Activated CD8-positive, alpha-beta T cell treated with anti-CD3 and anti-CD28 coated beads for 36 hours (primary cell): ENCODE results near the gene C1orf122. TPM values are rescaled to one million over a fixed set of nuclear protein-coding genes. Genes with fewer than 3 reads are reported as not detected.

Experiments used
- ATAC-seq: fragments of 200-7000 bp; cut with Tn5 transposase; one replicate; pipeline ENCODE4 v1.10.0; 2021; ENCODE audit warnings: mild to moderate bottlenecking, moderate library complexity
- CTCF ChIA-PET: fragments of 350-600 bp; sonication (Branson Sonifier 250); formaldehyde crosslinking; loops from one replicate; lab custom pipeline; 2021; ENCODE audit warnings: antibody characterized with exemption; lab: Charles Lee
- POLR2A ChIA-PET: fragments of 350-600 bp; sonication (Branson Sonifier 250); formaldehyde crosslinking; loops from one replicate; lab custom pipeline; 2021; ENCODE audit warnings: antibody characterized with exemption; lab: Charles Lee
- DNase-seq: peaks from one replicate; pipeline ENCODE4 v3.0.0-alpha.2; 2020
- H3K27ac Mint-ChIP-seq: one replicate; pipeline ENCODE4 v1.8.0; 2021; ENCODE audit warnings: mild to moderate bottlenecking, mixed read lengths
- H3K27me3 Mint-ChIP-seq: one replicate; pipeline ENCODE4 v1.8.0; 2021; ENCODE audit warnings: mixed read lengths
- H3K36me3 Mint-ChIP-seq: one replicate; pipeline ENCODE4 v1.8.0; 2021; ENCODE audit warnings: low read depth, mixed read lengths
- H3K4me1 Mint-ChIP-seq: one replicate; pipeline ENCODE4 v1.8.0; 2021; ENCODE audit warnings: low read depth, mixed read lengths
- H3K4me3 Mint-ChIP-seq: one replicate; pipeline ENCODE4 v1.8.0; 2021; ENCODE audit warnings: mild to moderate bottlenecking, moderate library complexity, mixed read lengths
- H3K9me3 Mint-ChIP-seq: one replicate; pipeline ENCODE4 v1.8.0; 2021; ENCODE audit warnings: mixed read lengths
- CTCF ChIP-seq: fragments of 200-600 bp; IDR thresholded peaks from one replicate; pipeline ENCODE4 v1.8.0; 2022; ENCODE audit warnings: antibody characterized with exemption, mild to moderate bottlenecking
- intact Hi-C: fragments of 100-400 bp; cut with micrococcal nuclease; formaldehyde crosslinking; loops from one replicate; pipeline ENCODE4 v1.10.0; 2022
- total RNA-seq, 2 experiments: library from RNA; stranded (reverse); gene quantifications; one replicate each; pipeline ENCODE4 v1.2.3, GENCODE V29; 2021

C1orf122 gene
- total RNA-seq, 2 experiments from 2014 or later = 17.4 to 17.9 TPM

GRCh38 chr1:37840711-37841110, 33.1 kb downstream of the C1orf122 start:
- Mint-ChIP-seq H3K36me3 (peaks cover 26% of the 10 kb centered on the region), H3K27ac (no peak overlapping the region), H3K9me3 (no peaks in the 10 kb centered on the region), H3K27me3 (no peaks in the 10 kb centered on the region), H3K4me1 (peaks cover 21% of the 10 kb centered on the region), H3K4me3 (no peak overlapping the region)
- POLR2A ChIA-PET = interaction anchor here (0.8 to 1.1 kb wide), 2 partner anchors 10 kb away, joined by 3 read pairs; no protein-coding TSS in a partner anchor
- no peak for TF ChIP-seq CTCF
- CTCF ChIA-PET = interaction anchor here (0.8 to 4.1 kb wide), 2 partner anchors 19 to 131 kb away, joined by 3 to 17 read pairs; partner anchors contain the start of gene MTF1
- ATAC-seq (no peak), DNase-seq (no peak)
- intact Hi-C loops = no loop called here

- ATAC-seq = no peak
- Mint-ChIP-seq H3K4me1 (peaks cover 30% of the 10 kb centered on the region), H3K9me3 (no peaks in the 10 kb centered on the region), H3K4me3 (no peak overlapping the region), H3K27me3 (no peaks in the 10 kb centered on the region), H3K27ac (no peak overlapping the region), H3K36me3 (peaks cover 24% of the 10 kb centered on the region)
- no peak for TF ChIP-seq CTCF
- ChIA-PET CTCF (interaction anchor here (0.8 to 4.1 kb wide), 2 partner anchors 18 to 132 kb away, joined by 3 to 17 read pairs; partner anchors contain the start of gene MTF1), POLR2A (no interaction called here)
- intact Hi-C loops = no loop called here
- DNase-seq = no peak
Measured at GRCh38 chr1:37841652-37842051, 34.1 kb downstream of the C1orf122 start.

- ChIA-PET POLR2A (interaction anchor here (1.3 kb wide), 1 partner anchor 22 kb away, joined by 4 read pairs; no protein-coding TSS in a partner anchor), CTCF (interaction anchor here (1.1 to 1.5 kb wide), 2 partner anchors 15 to 28 kb away, joined by 3 to 9 read pairs; partner anchors contain the start of gene MTF1)
- Mint-ChIP-seq H3K4me1 (peaks cover 46% of the 10 kb centered on the region), H3K27me3 (no peaks in the 10 kb centered on the region), H3K36me3 (peaks cover 24% of the 10 kb centered on the region), H3K4me3 (no peak overlapping the region), H3K27ac (no peak overlapping the region), H3K9me3 (no peaks in the 10 kb centered on the region)
- no peak for ATAC-seq
- no peak for TF ChIP-seq CTCF
- intact Hi-C loops = no loop called here
- no peak for DNase-seq
Measured at GRCh38 chr1:37844536-37844935, 36.9 kb downstream of the C1orf122 start.

GRCh38 chr1:37845049-37845646, 37.6 kb downstream of the C1orf122 start:
- H3K4me1 Mint-ChIP-seq = peaks cover 47% of the 10 kb centered on the region
- ChIA-PET POLR2A (interaction anchor here (1.2 to 1.3 kb wide), 2 partner anchors 14 to 22 kb away, joined by 4 to 6 read pairs; partner anchors contain the start of gene MTF1), CTCF (interaction anchor here (0.8 to 1.5 kb wide), 3 partner anchors 8 to 28 kb away, joined by 3 to 9 read pairs (median 3); partner anchors contain the start of gene MTF1)
- no peaks in the 10 kb centered on the region for H3K27me3 Mint-ChIP-seq
- TF ChIP-seq CTCF = no peak
- DNase-seq (no peak), ATAC-seq (no peak)
- no peak overlapping the region for H3K4me3 Mint-ChIP-seq
- H3K27ac Mint-ChIP-seq = no peak overlapping the region
- H3K36me3 Mint-ChIP-seq = peaks cover 18% of the 10 kb centered on the region
- H3K9me3 Mint-ChIP-seq = no peaks in the 10 kb centered on the region
- intact Hi-C loops = no loop called here

GRCh38 chr1:37845786-37846185, 38.2 kb downstream of the C1orf122 start:
- Mint-ChIP-seq H3K27ac (peak overlapping the region; percentile 86), H3K4me1 (peaks cover 47% of the 10 kb centered on the region), H3K9me3 (no peaks in the 10 kb centered on the region), H3K4me3 (no peak overlapping the region), H3K36me3 (peaks cover 16% of the 10 kb centered on the region), H3K27me3 (no peaks in the 10 kb centered on the region)
- ChIA-PET POLR2A (interaction anchor here (1.2 to 1.3 kb wide), 2 partner anchors 8 to 14 kb away, joined by 3 to 6 read pairs; partner anchors contain the start of gene MTF1), CTCF (interaction anchor here (0.8 to 3.2 kb wide), 4 partner anchors 8 to 242 kb away, joined by 3 to 33 read pairs (median 4); partner anchors contain the start of gene MTF1)
- no peak for ATAC-seq
- intact Hi-C loops = no loop called here
- no peak for DNase-seq
- no peak for TF ChIP-seq CTCF
